SK-N-SH treated with all-trans-retinoic acid at 6 μM for 48 hours (cell line): ENCODE measurements around the gene ARHGAP10.

Experiments
- ATAC-seq: fragments of 200-7000 bp; cut with Tn5 transposase; 3 replicates; pipeline ENCODE4 v1.9.1; 2020; ENCODE audit warnings: mild to moderate bottlenecking, moderate library complexity
- CREB5 ChIP-seq: fragments of 250-450 bp; sonication (Bioruptor Pico); IDR thresholded peaks from 2 replicates; pipeline ENCODE4 v1.5.1; 2020; ENCODE audit warnings: low read depth, mild to moderate bottlenecking, moderate library complexity
- CSDC2 ChIP-seq: fragments of 250-450 bp; sonication (Bioruptor Pico); IDR thresholded peaks from 2 replicates; pipeline ENCODE4 v1.5.0; 2020; ENCODE audit warnings: mild to moderate bottlenecking, moderate library complexity
- ISL1 ChIP-seq: fragments of 250-450 bp; sonication (Bioruptor Pico); IDR thresholded peaks from 2 replicates; pipeline ENCODE4 v2.1.2; 2022; ENCODE audit warnings: mild to moderate bottlenecking, moderate library complexity
- OSR1 ChIP-seq: fragments of 250-450 bp; sonication (Bioruptor Pico); IDR thresholded peaks from 2 replicates; pipeline ENCODE4 v1.8.0; 2022; ENCODE audit warnings: moderate library complexity, mild to moderate bottlenecking, inconsistent platforms
- POU6F1 ChIP-seq: fragments of 250-450 bp; sonication (Bioruptor Pico); IDR thresholded peaks from 2 replicates; pipeline ENCODE4 v1.8.0; 2021; ENCODE audit warnings: low read depth, mild to moderate bottlenecking, moderate library complexity, borderline replicate concordance
- RARB ChIP-seq: fragments of 250-450 bp; sonication (Bioruptor Pico); IDR thresholded peaks from 2 replicates; pipeline ENCODE4 v1.8.0; 2021; ENCODE audit warnings: mild to moderate bottlenecking, moderate library complexity
- SNAI2 ChIP-seq: fragments of 250-450 bp; sonication (Bioruptor Pico); IDR thresholded peaks from 2 replicates; pipeline ENCODE4 v1.5.0; 2020; ENCODE audit warnings: mild to moderate bottlenecking, moderate library complexity
- TOX ChIP-seq: fragments of 250-450 bp; sonication (Bioruptor Pico); IDR thresholded peaks from 2 replicates; pipeline ENCODE4 v1.8.0; 2021; ENCODE audit warnings: mild to moderate bottlenecking, moderate library complexity, borderline replicate concordance
- TSHZ2 ChIP-seq: fragments of 250-450 bp; sonication (Bioruptor Pico); IDR thresholded peaks from 2 replicates; pipeline ENCODE4 v1.5.0; 2020; ENCODE audit warnings: mild to moderate bottlenecking, moderate library complexity
- ZFP3 ChIP-seq: fragments of 250-450 bp; sonication (Bioruptor Pico); IDR thresholded peaks from 2 replicates; pipeline ENCODE4 v1.5.0; 2020; ENCODE audit warnings: mild to moderate bottlenecking, moderate library complexity
- ZNF565 ChIP-seq: fragments of 450-650 bp; formaldehyde crosslinking; conservative IDR thresholded peaks from 2 replicates; pipeline ENCODE4 v1.5.0; 2020; ENCODE audit warnings: low read depth, mild to moderate bottlenecking, moderate library complexity
- TF ChIP-seq, protein P1 (sequence below): fragments of 250-450 bp; sonication (Bioruptor Pico); IDR thresholded peaks from 2 replicates; pipeline ENCODE4 v1.5.1; 2021; ENCODE audit warnings: mild to moderate bottlenecking, moderate library complexity

Gene ARHGAP10

GRCh38 chr4:148057984-148058859 is 326.3 kb downstream of the ARHGAP10 start:
- TF ChIP-seq RARB, result no peak
- TF ChIP-seq ZNF565 (CRISPR knock-in tag), result no peak
- TF ChIP-seq ISL1 (CRISPR knock-in tag), result no peak
- TF ChIP-seq, protein P1, sequence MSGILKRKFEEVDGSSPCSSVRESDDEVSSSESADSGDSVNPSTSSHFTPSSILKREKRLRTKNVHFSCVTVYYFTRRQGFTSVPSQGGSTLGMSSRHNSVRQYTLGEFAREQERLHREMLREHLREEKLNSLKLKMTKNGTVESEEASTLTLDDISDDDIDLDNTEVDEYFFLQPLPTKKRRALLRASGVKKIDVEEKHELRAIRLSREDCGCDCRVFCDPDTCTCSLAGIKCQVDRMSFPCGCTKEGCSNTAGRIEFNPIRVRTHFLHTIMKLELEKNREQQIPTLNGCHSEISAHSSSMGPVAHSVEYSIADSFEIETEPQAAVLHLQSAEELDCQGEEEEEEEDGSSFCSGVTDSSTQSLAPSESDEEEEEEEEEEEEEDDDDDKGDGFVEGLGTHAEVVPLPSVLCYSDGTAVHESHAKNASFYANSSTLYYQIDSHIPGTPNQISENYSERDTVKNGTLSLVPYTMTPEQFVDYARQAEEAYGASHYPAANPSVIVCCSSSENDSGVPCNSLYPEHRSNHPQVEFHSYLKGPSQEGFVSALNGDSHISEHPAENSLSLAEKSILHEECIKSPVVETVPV (CRISPR knock-in tag), result no peak
- TF ChIP-seq TSHZ2 (CRISPR knock-in tag), result no peak
- no peak for TF ChIP-seq POU6F1 (CRISPR knock-in tag)
- TF ChIP-seq CREB5 (CRISPR knock-in tag), result no peak
- no peak for TF ChIP-seq OSR1 (CRISPR knock-in tag)
- no peak for TF ChIP-seq ZFP3 (CRISPR knock-in tag)
- TF ChIP-seq TOX (CRISPR knock-in tag), result no peak
- no peak for TF ChIP-seq CSDC2 (CRISPR knock-in tag)
- TF ChIP-seq, all 23 proteins: peak for 0
- no peak for ATAC-seq

DNA sequence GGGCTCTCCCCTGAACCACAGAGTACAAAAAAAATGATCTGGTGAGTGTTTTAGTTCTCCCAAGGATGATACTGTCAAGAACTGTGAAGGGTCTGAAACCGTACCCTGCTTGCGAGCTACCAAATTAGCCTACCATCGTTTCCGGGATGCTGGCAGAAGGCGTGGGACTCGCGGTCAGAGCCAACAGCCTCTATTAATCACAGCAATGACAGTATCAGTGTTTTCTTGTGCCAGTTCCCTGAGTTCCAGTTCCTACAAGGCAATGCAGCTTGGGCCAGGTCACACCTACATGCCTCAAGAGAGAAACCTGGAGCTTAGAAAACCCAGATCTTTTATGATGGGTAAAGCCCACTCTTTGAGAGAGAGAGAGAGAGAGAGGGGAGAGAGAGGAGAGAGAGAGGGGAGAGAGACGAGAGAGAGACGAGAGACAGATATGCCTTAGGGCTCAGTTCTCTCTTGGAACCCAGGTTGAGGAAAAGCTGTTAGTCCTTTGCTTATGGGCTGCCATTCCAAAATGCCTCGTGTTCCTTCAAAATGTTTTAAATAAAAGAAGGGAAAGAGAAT is 327.8 kb downstream of the ARHGAP10 start:
- no peak for ATAC-seq

More for the DNA sequence above, 327.8 kb downstream of the ARHGAP10 start:
- no peak for TF ChIP-seq OSR1 (CRISPR knock-in tag)
- TF ChIP-seq ZNF565 (CRISPR knock-in tag), result no peak
- TF ChIP-seq CREB5 (CRISPR knock-in tag), result no peak
- TF ChIP-seq ISL1 (CRISPR knock-in tag), result no peak
- no peak for TF ChIP-seq SNAI2 (CRISPR knock-in tag)
- no peak for TF ChIP-seq CSDC2 (CRISPR knock-in tag)
- TF ChIP-seq, protein P1 (CRISPR knock-in tag), result no peak
- TF ChIP-seq ZFP3 (CRISPR knock-in tag), result no peak
